HepG2 (cell line): ENCODE measurements around the gene TBC1D24.

ENCODE experiments used
- IKZF1 ChIP-seq: fragments of 450-650 bp; IDR thresholded peaks from 2 replicates; pipeline ENCODE4 v1.7.1; 2016
- MAFG ChIP-seq: sonication (generic); formaldehyde crosslinking; IDR thresholded peaks from 2 replicates; pipeline ENCODE4 v1.5.1; 2020; ENCODE audit warnings: mild to moderate bottlenecking, missing genetic modification reagents
- NCOA2 ChIP-seq: sonication (generic); formaldehyde crosslinking; IDR thresholded peaks from 2 replicates; pipeline ENCODE4 v1.8.0; 2022; ENCODE audit warnings: inconsistent platforms
- ZNF720 ChIP-seq: sonication (generic); formaldehyde crosslinking; IDR thresholded peaks from 2 replicates; pipeline ENCODE4 v1.4.0; 2020; ENCODE audit warnings: missing genetic modification reagents
- TF ChIP-seq, protein P1 (sequence below): sonication (generic); formaldehyde crosslinking; IDR thresholded peaks from 2 replicates; pipeline ENCODE4 v1.5.0; 2020; ENCODE audit warnings: mild to moderate bottlenecking, missing genetic modification reagents, moderate library complexity

DNA sequence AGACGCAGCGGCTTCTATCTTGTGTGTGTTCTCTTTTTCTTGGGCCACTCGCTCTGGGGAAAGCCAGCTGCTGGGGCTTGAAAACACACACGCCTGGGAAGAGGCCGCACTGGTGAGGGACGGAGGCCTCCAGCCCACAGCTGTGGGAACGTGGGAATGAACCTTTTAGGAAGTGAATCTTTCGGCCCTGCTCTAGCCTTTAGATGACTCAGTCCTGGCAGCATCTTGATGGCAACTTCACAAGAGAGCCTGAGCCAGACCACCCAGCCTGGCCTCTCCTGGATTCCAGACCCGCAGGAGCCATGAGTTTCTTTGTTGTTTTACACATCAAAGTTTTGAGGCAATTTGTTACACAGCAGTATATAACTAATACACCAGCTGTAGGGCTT is 60.7 kb downstream of the TBC1D24 start:
- TF ChIP-seq ZNF720 (CRISPR knock-in tag) (no peak), NCOA2 (CRISPR knock-in tag) (no peak), MAFG (no peak), IKZF1 (no peak)
- TF ChIP-seq, protein P1, sequence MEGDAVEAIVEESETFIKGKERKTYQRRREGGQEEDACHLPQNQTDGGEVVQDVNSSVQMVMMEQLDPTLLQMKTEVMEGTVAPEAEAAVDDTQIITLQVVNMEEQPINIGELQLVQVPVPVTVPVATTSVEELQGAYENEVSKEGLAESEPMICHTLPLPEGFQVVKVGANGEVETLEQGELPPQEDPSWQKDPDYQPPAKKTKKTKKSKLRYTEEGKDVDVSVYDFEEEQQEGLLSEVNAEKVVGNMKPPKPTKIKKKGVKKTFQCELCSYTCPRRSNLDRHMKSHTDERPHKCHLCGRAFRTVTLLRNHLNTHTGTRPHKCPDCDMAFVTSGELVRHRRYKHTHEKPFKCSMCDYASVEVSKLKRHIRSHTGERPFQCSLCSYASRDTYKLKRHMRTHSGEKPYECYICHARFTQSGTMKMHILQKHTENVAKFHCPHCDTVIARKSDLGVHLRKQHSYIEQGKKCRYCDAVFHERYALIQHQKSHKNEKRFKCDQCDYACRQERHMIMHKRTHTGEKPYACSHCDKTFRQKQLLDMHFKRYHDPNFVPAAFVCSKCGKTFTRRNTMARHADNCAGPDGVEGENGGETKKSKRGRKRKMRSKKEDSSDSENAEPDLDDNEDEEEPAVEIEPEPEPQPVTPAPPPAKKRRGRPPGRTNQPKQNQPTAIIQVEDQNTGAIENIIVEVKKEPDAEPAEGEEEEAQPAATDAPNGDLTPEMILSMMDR (CRISPR knock-in tag), result no peak
